Neural cell (in vitro differentiated cells): Measurements from ENCODE around the gene FADS3.

Source experiments
- CTCF ChIP-seq: fragments of 450-650 bp; IDR thresholded peaks from 2 replicates; pipeline ENCODE4 v1.5.1; 2014; ENCODE audit warnings: antibody characterized with exemption, mild to moderate bottlenecking, moderate library complexity; ENCODE audit not compliant: poor library complexity, severe bottlenecking
- EZH2 ChIP-seq: fragments of 200-600, 300-800 bp; shearing (Covaris generic), sonication (generic); IDR thresholded peaks from 2 replicates; pipeline ENCODE4 v1.6.1; 2014; ENCODE audit warnings: antibody characterized with exemption, low read length, borderline replicate concordance, mild to moderate bottlenecking; ENCODE audit not compliant: insufficient read depth, poor library complexity, severe bottlenecking
- MXI1 ChIP-seq: fragments of 450-650 bp; conservative IDR thresholded peaks from 2 replicates; pipeline ENCODE4 v1.6.1; 2014; ENCODE audit warnings: antibody characterized with exemption, mild to moderate bottlenecking; ENCODE audit not compliant: poor library complexity, severe bottlenecking
- POLR2AphosphoS5 ChIP-seq: IDR thresholded peaks from 2 replicates; pipeline ENCODE4 v1.6.1; 2012
- RAD21 ChIP-seq: fragments of 450-650 bp; conservative IDR thresholded peaks from 2 replicates; pipeline ENCODE4 v1.6.1; 2014; ENCODE audit warnings: antibody characterized with exemption, mild to moderate bottlenecking, moderate library complexity

DNA sequence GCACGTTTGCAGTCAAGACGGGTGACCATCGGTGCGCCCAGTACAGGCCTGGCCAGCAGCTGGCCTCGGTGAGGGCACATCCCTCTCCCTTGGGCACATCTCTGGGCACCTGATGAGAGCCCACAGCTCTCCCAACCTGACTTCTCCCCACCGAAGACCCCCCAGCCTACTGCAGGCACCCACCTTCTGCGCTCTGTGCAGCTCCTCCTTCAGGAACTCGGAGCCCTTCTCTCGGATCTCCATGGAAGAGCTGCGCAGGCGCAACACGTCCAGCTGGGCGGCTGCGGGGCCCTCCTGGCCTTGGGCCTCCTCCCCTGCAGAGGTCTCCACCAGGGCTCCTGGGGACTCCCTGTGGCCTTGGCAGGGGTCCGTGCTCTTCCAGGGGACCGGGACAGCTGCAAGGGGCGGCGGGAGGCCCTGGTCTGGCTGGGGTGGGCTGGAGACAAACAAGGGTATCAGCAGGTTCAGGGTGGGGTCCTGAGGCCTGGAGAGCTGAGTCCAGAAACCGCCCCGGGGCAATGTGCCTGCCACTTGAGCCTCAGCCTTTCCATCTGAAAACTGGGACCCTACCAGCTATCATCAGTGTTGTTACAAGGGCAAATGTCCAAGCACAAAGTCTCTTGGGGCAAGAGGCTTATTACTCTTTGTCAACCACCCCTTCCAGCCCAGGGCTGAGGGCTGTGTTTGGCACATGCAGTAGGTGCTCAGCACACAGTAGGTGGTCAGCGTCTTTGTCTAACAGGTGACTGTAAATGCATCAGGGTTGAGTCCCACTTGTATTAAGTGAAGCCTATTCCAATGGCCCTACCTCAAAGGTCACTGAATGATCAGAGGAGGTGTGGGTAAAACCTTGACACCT, 16.8 kb upstream of the FADS3 start:
- TF ChIP-seq CTCF (no peak), RAD21 (no peak), EZH2 (no peak), POLR2AphosphoS5 (no peak), MXI1 (no peak)
